Measurements from ENCODE around the gene STK38. TPM values are rescaled to one million over a fixed set of nuclear protein-coding genes. Genes with fewer than 3 reads are reported as not detected.

STK38 gene
- total RNA-seq, 2 experiments from 2014 or later, result 47.0 to 48.4 TPM

GRCh38 chr6:36546308-36546919 lies 865 bp downstream of the STK38 start:
- Mint-ChIP-seq H3K4me3 (peak overlapping the region; percentile 98), H3K4me1 (ENCODE audit: low read depth) (peaks cover 60% of the 10 kb centered on the region)
- DNase-seq, result peak in 7 of 14 experiments; percentile 5 to 43 (median 22)

GRCh38 chr6:36545767-36546307 lies 1.4 kb downstream of the STK38 start:
- intact Hi-C loops (cut with DNase I, micrococcal nuclease), result loop anchor here (2.0 to 10.0 kb wide), 4 partner anchors 33 to 139 kb away; partner anchors contain the start of gene SRSF3 (in 2 of the 2)
- peak overlapping the region; percentile 98 for H3K4me3 Mint-ChIP-seq
- TF ChIP-seq, protein P1, sequence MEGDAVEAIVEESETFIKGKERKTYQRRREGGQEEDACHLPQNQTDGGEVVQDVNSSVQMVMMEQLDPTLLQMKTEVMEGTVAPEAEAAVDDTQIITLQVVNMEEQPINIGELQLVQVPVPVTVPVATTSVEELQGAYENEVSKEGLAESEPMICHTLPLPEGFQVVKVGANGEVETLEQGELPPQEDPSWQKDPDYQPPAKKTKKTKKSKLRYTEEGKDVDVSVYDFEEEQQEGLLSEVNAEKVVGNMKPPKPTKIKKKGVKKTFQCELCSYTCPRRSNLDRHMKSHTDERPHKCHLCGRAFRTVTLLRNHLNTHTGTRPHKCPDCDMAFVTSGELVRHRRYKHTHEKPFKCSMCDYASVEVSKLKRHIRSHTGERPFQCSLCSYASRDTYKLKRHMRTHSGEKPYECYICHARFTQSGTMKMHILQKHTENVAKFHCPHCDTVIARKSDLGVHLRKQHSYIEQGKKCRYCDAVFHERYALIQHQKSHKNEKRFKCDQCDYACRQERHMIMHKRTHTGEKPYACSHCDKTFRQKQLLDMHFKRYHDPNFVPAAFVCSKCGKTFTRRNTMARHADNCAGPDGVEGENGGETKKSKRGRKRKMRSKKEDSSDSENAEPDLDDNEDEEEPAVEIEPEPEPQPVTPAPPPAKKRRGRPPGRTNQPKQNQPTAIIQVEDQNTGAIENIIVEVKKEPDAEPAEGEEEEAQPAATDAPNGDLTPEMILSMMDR (IDR thresholded peaks at IDR 0.05), result no peak
- H3K36me3 Mint-ChIP-seq (ENCODE audit: low read depth), result peaks cover 58% of the 10 kb centered on the region
- Histone ChIP-seq H3K4me3 (ENCODE audit: low read length) (peak overlapping the region; percentile 97), H3K4me1 (ENCODE audit: insufficient read depth, low read length) (peaks cover 52% of the 10 kb centered on the region), H3K9me3 (ENCODE audit: control insufficient read depth in 1 of 2, insufficient read depth in 1 of 2, low read length in 2 of 2) (no peaks in the 10 kb centered on the region), H3K27me3 (ENCODE audit: control insufficient read depth in 1 of 2, insufficient read depth in 2 of 2, low read length in 2 of 2) (no peaks in the 10 kb centered on the region), H3K36me3 (ENCODE audit: insufficient read depth, low read length) (peaks cover 11% of the 10 kb centered on the region), H3K27ac (ENCODE audit: low read depth in 1 of 2, low read length in 2 of 2) (peak overlapping the region; percentile 90 to 98)
- POLR2A ChIA-PET, result interaction anchor here (0.7 to 5.7 kb wide), 14 partner anchors 12 to 971 kb away, joined by 3 to 161 read pairs (median 3); partner anchors contain the start of gene SRSF3
- peak overlapping the region; percentile 96 for H3K27ac Mint-ChIP-seq
- H3K4me1 Mint-ChIP-seq (ENCODE audit: low read depth), result peaks cover 66% of the 10 kb centered on the region
- DNase-seq (peak in 1 of 14 experiments; percentile 16), ATAC-seq (ENCODE audit: poor library complexity) (no peak)
- no peaks in the 10 kb centered on the region for H3K9me3 Mint-ChIP-seq
- no peaks in the 10 kb centered on the region for H3K27me3 Mint-ChIP-seq
- CTCF ChIA-PET, result interaction anchor here (0.6 to 1.3 kb wide), 4 partner anchors 18 to 67 kb away, joined by 3 to 5 read pairs (median 4); no protein-coding TSS in a partner anchor

More at GRCh38 chr6:36546308-36546919, 865 bp downstream of the STK38 start:
- CTCF ChIA-PET, result interaction anchor here (0.6 to 1.3 kb wide), 3 partner anchors 18 to 42 kb away, joined by 3 to 4 read pairs (median 3); no protein-coding TSS in a partner anchor
- peaks cover 52% of the 10 kb centered on the region for H3K36me3 Mint-ChIP-seq (ENCODE audit: low read depth)
- Histone ChIP-seq H3K27ac (ENCODE audit: low read depth in 1 of 2, low read length in 2 of 2) (peak overlapping the region; percentile 90 to 98), H3K4me3 (ENCODE audit: low read length) (peak overlapping the region; percentile 97), H3K27me3 (ENCODE audit: control insufficient read depth in 1 of 2, insufficient read depth in 2 of 2, low read length in 2 of 2) (no peaks in the 10 kb centered on the region), H3K4me1 (ENCODE audit: insufficient read depth, low read length) (peaks cover 47% of the 10 kb centered on the region), H3K36me3 (ENCODE audit: insufficient read depth, low read length) (peaks cover 6% of the 10 kb centered on the region), H3K9me3 (ENCODE audit: control insufficient read depth in 1 of 2, insufficient read depth in 1 of 2, low read length in 2 of 2) (no peaks in the 10 kb centered on the region)
- H3K9me3 Mint-ChIP-seq, result no peaks in the 10 kb centered on the region
- no peaks in the 10 kb centered on the region for H3K27me3 Mint-ChIP-seq
- intact Hi-C loops (cut with DNase I, micrococcal nuclease), result loop anchor here (2.0 to 10.0 kb wide), 4 partner anchors 32 to 138 kb away; partner anchors contain the start of gene SRSF3 (in 2 of the 2)
- POLR2A ChIA-PET, result interaction anchor here (0.7 to 5.7 kb wide), 13 partner anchors 14 to 970 kb away, joined by 3 to 161 read pairs (median 3); partner anchors contain the start of gene SRSF3
- peak; percentile 8 for ATAC-seq (ENCODE audit: poor library complexity)
- peak overlapping the region; percentile 96 for H3K27ac Mint-ChIP-seq
- TF ChIP-seq, protein P1 (IDR thresholded peaks at IDR 0.05), result no peak

- Histone ChIP-seq H3K4me3 (ENCODE audit: low read length) (peak overlapping the region; percentile 97), H3K27me3 (ENCODE audit: control insufficient read depth in 1 of 2, insufficient read depth in 2 of 2, low read length in 2 of 2) (no peaks in the 10 kb centered on the region), H3K4me1 (ENCODE audit: insufficient read depth, low read length) (peaks cover 66% of the 10 kb centered on the region), H3K27ac (ENCODE audit: low read depth in 1 of 2, low read length in 2 of 2) (peak overlapping the region; percentile 50 to 77), H3K36me3 (ENCODE audit: insufficient read depth, low read length) (peaks cover 23% of the 10 kb centered on the region), H3K9me3 (ENCODE audit: control insufficient read depth in 1 of 2, insufficient read depth in 1 of 2, low read length in 2 of 2) (no peaks in the 10 kb centered on the region)
- TF ChIP-seq, protein P1 (IDR thresholded peaks at IDR 0.05), result no peak
- DNase-seq (peak in 12 of 14 experiments; percentile 41 to 90 (median 59)), ATAC-seq (ENCODE audit: poor library complexity) (peak; percentile 37)
- H3K36me3 Mint-ChIP-seq (ENCODE audit: low read depth), result peaks cover 74% of the 10 kb centered on the region
- peak overlapping the region; percentile 96 for H3K27ac Mint-ChIP-seq
- H3K27me3 Mint-ChIP-seq, result no peaks in the 10 kb centered on the region
- ChIA-PET CTCF (interaction anchor here (1.0 to 2.4 kb wide), 5 partner anchors 35 to 121 kb away, joined by 3 to 9 read pairs (median 4); no protein-coding TSS in a partner anchor), POLR2A (interaction anchor here (0.6 to 5.7 kb wide), 21 partner anchors 11 to 1656 kb away, joined by 3 to 161 read pairs (median 5); partner anchors contain the start of genes SRSF3 and TAF11)
- intact Hi-C loops (cut with DNase I, micrococcal nuclease), result loop anchor here in 1 of 2 experiments (5.0 to 10.0 kb wide), 2 partner anchors 102 to 141 kb away; partner anchors contain the start of genes KCTD20 and PXT1
- H3K4me3 Mint-ChIP-seq, result peak overlapping the region; percentile 98
- no peaks in the 10 kb centered on the region for H3K9me3 Mint-ChIP-seq
- H3K4me1 Mint-ChIP-seq (ENCODE audit: low read depth), result peaks cover 80% of the 10 kb centered on the region
These were observed 3.1 kb downstream of the STK38 start for GRCh38 chr6:36544228-36544627.

Measured in CD4-positive, alpha-beta T cell (primary cell).